IPS DF 19.7 (cell line): Measurements from ENCODE around the gene NKRF.
"Not testable (repeated sequence)": the region's sequence is repeated elsewhere in the genome, so short reads cannot be mapped to it uniquely, and the experiment has no call there.

ENCODE experiments used
- DNase-seq: peaks from one replicate; pipeline ENCODE4 v3.0.0-alpha.2; 2013; ENCODE audit warnings: low read depth, low spot score

NKRF gene

DNA sequence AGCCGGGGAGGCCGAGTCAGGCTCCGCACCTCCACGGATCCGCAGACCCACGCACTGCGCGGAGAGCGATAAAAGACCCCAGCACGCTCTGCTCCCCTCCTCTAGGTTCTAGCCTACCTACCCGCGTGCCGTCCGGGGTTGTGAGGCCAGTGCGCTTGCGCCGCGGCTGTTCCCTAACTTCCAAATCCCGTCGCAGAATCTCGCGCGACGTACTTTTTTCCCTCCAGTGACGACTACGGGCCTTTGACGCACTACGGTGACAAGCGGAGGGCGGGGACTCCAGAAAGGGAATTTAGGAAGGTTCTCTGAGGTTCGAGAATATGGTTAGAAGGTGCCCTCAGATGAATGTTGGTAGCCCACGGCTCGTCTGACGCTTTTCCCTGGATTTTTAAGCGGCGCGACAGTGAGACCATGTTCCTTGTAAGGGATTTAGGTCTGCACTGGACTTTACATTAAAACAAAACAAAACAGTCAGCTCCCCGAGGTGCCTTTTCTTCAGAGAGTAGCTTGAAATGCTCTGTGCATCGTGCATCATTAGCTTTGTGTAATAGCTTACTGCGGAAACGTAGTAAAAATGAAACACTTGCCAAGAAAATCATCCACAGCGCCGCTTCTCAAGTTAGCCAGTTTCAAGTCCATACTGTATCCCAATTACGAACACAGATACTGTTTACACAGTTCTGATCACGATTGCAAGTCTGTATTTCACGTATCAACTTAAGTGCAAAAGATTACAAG lies at the start of gene NKRF:
TSS of gene NKRF (minus strand) at position 145 of the 738 bp plus-strand sequence.
- peak; percentile 40 for DNase-seq

DNA sequence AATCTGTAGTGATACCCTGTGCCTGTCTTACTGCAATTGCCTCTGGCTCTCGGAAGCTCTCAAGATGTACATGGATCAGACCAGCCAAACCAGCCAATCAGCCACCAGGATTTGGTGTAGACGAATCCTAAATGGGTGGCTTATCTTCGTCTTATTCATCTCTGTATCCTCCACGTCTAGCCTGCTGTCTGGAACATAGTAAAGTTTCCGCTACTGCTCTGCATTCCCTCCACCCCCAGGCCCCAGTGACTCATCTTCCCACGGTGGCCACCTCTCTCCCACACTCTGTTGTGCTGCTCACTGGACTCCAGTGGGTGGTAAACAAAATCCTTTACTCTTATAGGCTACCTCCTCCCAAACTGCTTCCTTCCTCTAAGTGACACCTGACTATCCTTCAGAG lies 48.9 kb upstream of the NKRF start:
- no peak for DNase-seq

GRCh38 chrX:119654112-119654531 lies 47.9 kb upstream of the NKRF start:
- DNase-seq = no peak

DNA sequence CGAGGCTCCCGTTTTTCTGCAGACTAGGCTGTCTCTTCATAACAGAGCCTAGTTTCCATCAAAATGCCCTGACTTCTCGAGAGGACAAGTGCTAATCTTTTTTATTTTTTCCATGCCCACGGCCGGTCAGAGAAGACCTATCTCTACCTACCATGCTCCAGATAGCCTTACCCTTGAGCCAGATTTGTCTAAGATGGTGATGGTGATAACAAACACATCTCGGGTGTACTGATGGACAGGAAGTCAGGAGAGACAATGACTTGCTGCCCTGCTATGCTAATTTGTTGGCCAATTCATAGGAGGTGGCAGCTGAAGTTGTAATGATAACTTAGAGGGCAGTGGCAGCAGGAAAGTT lies 42.2 kb upstream of the NKRF start:
- no peak for DNase-seq

DNA sequence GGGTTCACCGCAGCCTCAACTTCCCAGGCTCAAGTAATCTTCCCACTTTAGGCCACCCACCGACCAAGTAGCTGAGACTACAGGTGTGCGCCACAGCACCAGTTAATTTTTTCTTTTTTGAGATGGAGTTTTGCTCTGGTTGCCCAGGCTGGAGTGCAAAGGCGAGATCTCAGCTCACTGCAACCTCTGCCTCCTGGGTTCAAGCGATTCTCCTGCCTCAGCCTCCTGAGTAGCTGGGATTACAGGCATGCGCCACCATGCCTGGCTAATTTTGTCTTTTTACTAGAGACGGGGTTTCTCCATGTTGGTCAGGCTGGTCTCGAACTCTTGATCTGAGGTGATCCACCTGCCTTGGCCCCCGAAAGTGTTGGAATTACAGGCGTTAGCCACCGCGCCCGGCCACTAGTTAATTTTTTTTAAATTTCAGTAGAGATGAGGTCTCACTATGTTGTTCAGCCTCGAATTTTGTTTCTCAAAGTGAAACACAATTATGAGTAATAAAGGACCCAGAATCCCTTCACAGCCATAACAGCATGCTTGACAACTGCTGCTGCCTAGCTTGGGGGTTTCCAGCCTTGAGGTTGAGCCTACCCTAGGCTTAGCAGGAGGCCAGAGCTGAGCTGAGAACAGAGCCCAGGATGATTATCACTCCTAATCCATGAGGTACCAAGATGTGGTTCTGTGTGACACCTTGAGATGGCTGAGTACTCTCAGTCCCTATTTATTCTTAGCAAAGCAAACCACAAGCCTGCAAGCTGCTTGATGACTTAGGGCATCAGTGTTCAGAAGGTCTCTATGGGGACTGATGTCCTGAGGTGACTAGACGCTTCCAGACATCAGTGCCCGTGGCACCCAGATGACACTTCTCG lies 41.6 kb upstream of the NKRF start:
- DNase-seq = no peak

DNA sequence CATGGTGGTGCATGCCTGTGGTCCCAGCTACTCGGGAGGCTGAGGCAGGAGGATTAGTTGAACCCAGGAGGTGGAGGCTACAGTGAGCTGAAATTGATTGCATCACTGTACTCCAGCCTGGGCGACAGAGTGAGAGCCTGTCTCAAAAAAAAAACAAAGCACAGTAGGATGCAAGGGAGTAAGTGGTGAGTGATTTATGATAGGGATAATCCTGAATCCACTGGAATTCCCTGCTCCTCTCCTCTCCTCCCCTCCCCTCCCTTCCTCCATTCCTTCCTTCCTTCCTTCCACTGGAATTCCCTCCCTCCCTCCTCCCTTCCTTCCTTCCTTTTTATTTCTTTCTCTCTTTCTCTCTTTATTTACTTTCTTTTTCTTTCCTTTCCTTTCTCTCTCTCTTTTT lies 40.9 kb upstream of the NKRF start:
- no peak for DNase-seq

GRCh38 chrX:119646515-119646914 lies 40.3 kb upstream of the NKRF start:
- no peak for DNase-seq

GRCh38 chrX:119643696-119644095 lies 37.5 kb upstream of the NKRF start:
- DNase-seq = no peak

- no peak for DNase-seq
Measured at GRCh38 chrX:119640731-119641170, 34.5 kb upstream of the NKRF start.

DNA sequence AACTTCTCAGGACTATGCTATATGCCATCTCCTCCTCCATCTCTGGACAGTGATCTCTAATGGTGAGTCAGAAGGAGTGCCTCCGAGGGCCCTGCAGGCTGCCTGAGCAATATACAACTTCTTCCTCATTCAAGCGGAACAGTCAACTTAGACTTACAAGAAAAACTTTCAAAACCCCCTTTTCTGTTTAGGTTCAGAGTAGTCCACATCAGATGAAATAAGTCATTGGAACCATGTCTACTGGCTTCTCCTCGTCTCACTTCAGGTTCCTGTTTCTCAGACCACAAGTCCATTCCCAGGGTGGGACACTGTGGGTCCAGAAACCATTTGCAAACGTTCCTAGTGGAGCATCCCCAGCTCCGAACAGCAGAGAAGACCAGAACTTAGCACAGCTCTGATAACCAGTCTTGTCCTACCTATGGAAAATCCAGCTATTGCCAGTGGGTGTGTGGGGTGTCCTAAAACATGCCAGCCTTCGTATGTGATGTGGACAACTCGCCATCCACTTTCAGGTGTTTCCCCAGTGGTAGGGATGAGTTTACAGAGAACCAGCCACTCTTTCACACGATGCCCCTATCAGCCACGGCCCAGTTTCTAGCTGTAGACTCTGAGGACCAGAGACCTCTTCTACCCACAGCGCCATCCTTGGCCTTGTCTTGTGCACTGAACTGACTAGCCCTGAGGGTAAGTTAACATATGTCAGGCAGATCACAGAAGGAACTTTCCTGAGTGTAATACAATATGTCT lies 32.7 kb upstream of the NKRF start:
- DNase-seq = no peak

GRCh38 chrX:119637421-119637820 lies 31.2 kb upstream of the NKRF start:
- not testable (repeated sequence) for DNase-seq

GRCh38 chrX:119636419-119636818 lies 30.2 kb upstream of the NKRF start:
- no peak for DNase-seq

GRCh38 chrX:119635799-119636198 lies 29.6 kb upstream of the NKRF start:
- no peak for DNase-seq

DNA sequence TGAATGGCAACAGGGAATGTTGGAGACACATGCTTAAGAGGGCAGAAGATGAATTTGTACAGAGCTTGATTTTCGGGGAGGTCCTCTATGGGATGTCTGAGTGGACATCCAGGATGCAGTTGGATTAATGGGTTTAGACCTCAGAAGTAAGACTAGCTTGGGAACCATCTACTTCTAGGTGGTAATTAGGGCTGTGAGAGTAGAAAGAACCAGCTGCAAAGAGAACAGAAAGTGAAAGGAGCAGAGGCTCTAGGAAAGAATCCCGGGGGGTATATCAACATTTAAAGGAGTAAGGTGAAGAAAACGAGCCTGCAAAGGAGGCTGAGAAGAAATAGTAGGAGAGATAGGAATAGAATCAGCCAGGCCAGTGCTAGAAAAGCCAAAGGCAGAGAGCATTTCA lies 29.0 kb upstream of the NKRF start:
- no peak for DNase-seq

- DNase-seq = no peak
Measured at GRCh38 chrX:119625843-119626242, 19.6 kb upstream of the NKRF start.

DNA sequence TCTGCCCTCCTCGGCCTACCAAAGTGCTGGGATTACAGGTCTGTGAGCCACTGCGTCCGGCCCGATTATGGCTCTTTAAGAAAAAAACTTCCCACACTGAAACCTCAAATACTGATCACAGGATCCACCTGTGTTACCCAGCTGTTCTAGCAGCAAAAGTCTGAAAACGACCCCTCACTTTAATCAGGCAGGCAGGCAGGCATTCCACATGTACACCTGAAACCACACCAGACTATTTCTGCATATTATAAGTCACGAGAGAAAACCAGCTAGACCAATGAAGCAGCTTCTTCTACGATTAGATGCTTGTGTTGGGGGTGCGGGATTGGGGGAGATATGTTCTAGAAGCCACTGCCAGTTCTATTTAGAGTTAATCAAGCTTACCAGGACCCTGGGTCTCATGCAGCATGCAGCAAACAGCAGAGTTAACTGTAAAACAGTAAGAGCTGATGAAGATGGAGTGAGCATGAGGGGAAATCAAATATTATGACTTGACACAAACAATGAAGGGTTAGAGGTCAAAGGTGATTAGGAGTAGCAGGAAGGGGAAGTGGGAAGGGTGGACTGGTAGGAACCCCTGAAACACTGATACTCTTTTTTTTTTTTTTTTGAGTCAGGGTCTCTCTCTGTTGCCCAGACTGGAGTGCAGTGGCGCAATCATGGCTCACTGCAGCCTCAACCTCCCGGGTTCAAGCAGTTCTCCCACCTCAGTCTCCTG lies 18.9 kb upstream of the NKRF start:
- no peak for DNase-seq

- no peak for DNase-seq
Measured at GRCh38 chrX:119624417-119624816, 18.2 kb upstream of the NKRF start.

GRCh38 chrX:119622356-119623232 lies 16.4 kb upstream of the NKRF start:
- no peak for DNase-seq

GRCh38 chrX:119618439-119618838 lies 12.2 kb upstream of the NKRF start:
- DNase-seq = no peak

GRCh38 chrX:119617517-119618164 lies 11.4 kb upstream of the NKRF start:
- DNase-seq = no peak
